HUES48 (cell line): ENCODE results near the gene LGALS14.
"Not testable (repeated sequence)": the region's sequence is repeated elsewhere in the genome, so short reads cannot be mapped to it uniquely, and the experiment has no call there.

Source experiments
- H3K27ac ChIP-seq: one replicate; pipeline ENCODE4 v1.7.0; 2013; ENCODE audit warnings: low read depth, low read length, inconsistent platforms
- H3K27me3 ChIP-seq: 2 replicates; pipeline ENCODE4 v1.6.1; 2013; ENCODE audit warnings: mild to moderate bottlenecking, low read length; ENCODE audit not compliant: control insufficient read depth, insufficient read depth
- H3K36me3 ChIP-seq: 2 replicates; pipeline ENCODE4 v1.6.1; 2013; ENCODE audit warnings: low read length; ENCODE audit not compliant: control insufficient read depth, insufficient read depth
- H3K4me1 ChIP-seq: 2 replicates; pipeline ENCODE4 v1.6.1; 2013; ENCODE audit warnings: mild to moderate bottlenecking, low read length; ENCODE audit not compliant: control insufficient read depth, insufficient read depth
- H3K4me3 ChIP-seq: 2 replicates; pipeline ENCODE4 v1.5.1; 2013; ENCODE audit warnings: mild to moderate bottlenecking, low read depth, low read length
- H3K9ac ChIP-seq: 2 replicates; pipeline ENCODE4 v1.6.1; 2013; ENCODE audit warnings: mild to moderate bottlenecking, low read depth, low read length, moderate library complexity
- H3K9me3 ChIP-seq: 2 replicates; pipeline ENCODE4 v1.6.1; 2013; ENCODE audit warnings: low read length; ENCODE audit not compliant: control insufficient read depth, insufficient read depth

The LGALS14 gene

DNA sequence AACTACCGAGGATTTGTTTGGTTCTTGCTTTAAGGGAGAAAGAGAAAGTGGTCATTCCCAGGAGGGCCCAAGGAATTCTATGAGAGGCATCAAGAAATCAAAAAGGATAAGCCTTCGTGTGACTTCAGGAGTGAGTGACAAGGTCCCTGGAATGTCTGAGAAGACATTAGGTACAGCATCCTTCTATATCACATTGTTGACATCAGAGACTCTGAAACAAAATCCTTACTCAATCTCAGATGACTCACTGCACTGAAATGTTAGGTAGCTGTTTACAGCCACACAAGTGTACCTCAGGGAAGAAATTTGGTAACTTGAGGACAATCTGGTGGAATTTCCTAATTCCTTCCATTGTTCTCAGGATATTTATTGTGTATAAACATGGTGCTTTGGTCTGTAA, 7.9 kb upstream of the LGALS14 start:
- H3K4me1 ChIP-seq: peaks cover 4% of the 10 kb centered on the region
- no peaks in the 10 kb centered on the region for H3K27me3 ChIP-seq
- no peak overlapping the region for H3K9ac ChIP-seq
- H3K9me3 ChIP-seq: no peaks in the 10 kb centered on the region
- H3K27ac ChIP-seq: no peak overlapping the region
- H3K4me3 ChIP-seq: no peak overlapping the region
- no peaks in the 10 kb centered on the region for H3K36me3 ChIP-seq

GRCh38 chr19:39698535-39698934, 5.7 kb upstream of the LGALS14 start:
- no peak overlapping the region for H3K27ac ChIP-seq

GRCh38 chr19:39701291-39701690, 3.0 kb upstream of the LGALS14 start:
- no peaks in the 10 kb centered on the region; the same call in 1 of the 2 replicates for H3K4me1 ChIP-seq
- no peaks in the 10 kb centered on the region for H3K36me3 ChIP-seq
- H3K9ac ChIP-seq: no peak overlapping the region
- no peaks in the 10 kb centered on the region for H3K9me3 ChIP-seq
- H3K27me3 ChIP-seq: no peaks in the 10 kb centered on the region
- no peak overlapping the region for H3K4me3 ChIP-seq
- no peak overlapping the region for H3K27ac ChIP-seq

More at GRCh38 chr19:39698535-39698934, 5.7 kb upstream of the LGALS14 start:
- Histone ChIP-seq H3K9me3 (no peaks in the 10 kb centered on the region), H3K4me1 (peaks cover 3% of the 10 kb centered on the region; the same call in 1 of the 2 replicates), H3K4me3 (no peak overlapping the region), H3K36me3 (no peaks in the 10 kb centered on the region), H3K9ac (no peak overlapping the region), H3K27me3 (no peaks in the 10 kb centered on the region)

GRCh38 chr19:39705578-39706188, 1.4 kb downstream of the LGALS14 start:
- Histone ChIP-seq H3K4me1 (no peaks in the 10 kb centered on the region), H3K9me3 (no peaks in the 10 kb centered on the region), H3K9ac (no peak overlapping the region), H3K27me3 (no peaks in the 10 kb centered on the region; the same call in 1 of the 2 replicates), H3K4me3 (no peak overlapping the region), H3K27ac (no peak overlapping the region), H3K36me3 (no peaks in the 10 kb centered on the region)

DNA sequence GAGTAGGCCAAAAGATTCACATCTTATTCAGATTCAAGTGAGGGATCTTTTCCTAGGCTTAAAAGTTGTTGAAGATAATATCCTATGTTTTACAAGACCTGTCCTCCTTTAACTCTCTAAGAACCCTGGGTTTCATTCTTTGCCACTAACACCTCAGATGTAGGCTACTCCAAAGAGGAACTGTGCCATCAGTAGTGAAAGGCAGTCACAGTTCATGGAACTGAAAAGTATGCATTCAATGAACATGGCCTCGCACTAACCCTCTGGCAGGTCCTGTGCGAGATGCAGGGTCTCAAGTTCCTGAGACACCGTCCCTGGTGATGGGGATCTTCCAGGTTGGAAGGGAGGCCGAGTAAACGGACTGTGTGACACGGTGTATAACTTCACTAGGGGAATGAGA, 4.3 kb downstream of the LGALS14 start:
- H3K27me3 ChIP-seq: no peaks in the 10 kb centered on the region; the same call in 1 of the 2 replicates
- H3K27ac ChIP-seq: no peak overlapping the region
- H3K36me3 ChIP-seq: no peaks in the 10 kb centered on the region
- no peaks in the 10 kb centered on the region for H3K4me1 ChIP-seq
- H3K9ac ChIP-seq: no peak overlapping the region
- no peak overlapping the region for H3K4me3 ChIP-seq
- H3K9me3 ChIP-seq: no peaks in the 10 kb centered on the region

DNA sequence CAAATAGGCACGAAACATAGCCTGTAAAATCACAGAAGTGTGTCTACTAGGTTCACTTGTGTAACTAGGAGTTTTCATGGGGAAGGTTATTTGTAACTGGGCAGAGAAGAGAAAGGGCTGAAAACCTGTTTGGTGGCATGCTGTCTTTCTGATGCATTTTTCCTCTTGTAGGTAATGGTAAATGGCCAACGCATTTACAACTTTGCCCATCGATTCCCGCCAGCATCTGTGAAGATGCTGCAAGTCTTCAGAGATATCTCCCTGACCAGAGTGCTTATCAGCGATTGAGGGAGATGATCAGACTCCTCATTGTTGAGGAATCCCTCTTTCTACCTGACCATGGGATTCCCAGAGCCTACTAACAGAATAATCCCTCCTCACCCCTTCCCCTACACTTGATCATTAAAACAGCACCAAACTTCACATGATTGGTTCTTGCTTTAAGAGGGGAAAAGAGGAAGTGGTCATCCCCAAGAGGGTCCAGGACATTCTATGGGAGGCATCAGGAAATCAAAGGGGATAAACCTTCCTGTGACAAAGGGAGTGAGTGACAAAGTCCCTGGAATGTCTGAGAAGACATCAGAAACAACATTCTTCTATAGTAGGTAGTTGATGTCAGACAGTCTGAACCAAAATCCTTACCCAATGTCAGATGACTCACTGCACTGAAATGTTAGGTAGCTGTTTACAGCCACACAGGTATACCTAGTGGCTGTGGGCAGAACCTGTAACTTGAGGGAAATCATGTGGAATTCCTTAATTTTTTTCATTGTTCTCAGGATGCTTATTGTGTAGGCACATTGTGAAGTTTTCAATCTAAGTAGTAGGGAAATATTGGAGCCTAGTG, 5.0 kb downstream of the LGALS14 start:
- Histone ChIP-seq H3K36me3 (no peaks in the 10 kb centered on the region), H3K4me1 (no peaks in the 10 kb centered on the region), H3K4me3 (no peak overlapping the region), H3K27ac (no peak overlapping the region), H3K27me3 (no peaks in the 10 kb centered on the region; the same call in 1 of the 2 replicates), H3K9me3 (no peaks in the 10 kb centered on the region), H3K9ac (no peak overlapping the region)

GRCh38 chr19:39710333-39710890, 6.1 kb downstream of the LGALS14 start:
- no peak overlapping the region for H3K27ac ChIP-seq
- H3K9ac ChIP-seq: no peak overlapping the region
- H3K36me3 ChIP-seq: no peaks in the 10 kb centered on the region
- H3K9me3 ChIP-seq: no peaks in the 10 kb centered on the region
- H3K4me3 ChIP-seq: no peak overlapping the region
- no peaks in the 10 kb centered on the region; the same call in 1 of the 2 replicates for H3K27me3 ChIP-seq
- no peaks in the 10 kb centered on the region for H3K4me1 ChIP-seq

DNA sequence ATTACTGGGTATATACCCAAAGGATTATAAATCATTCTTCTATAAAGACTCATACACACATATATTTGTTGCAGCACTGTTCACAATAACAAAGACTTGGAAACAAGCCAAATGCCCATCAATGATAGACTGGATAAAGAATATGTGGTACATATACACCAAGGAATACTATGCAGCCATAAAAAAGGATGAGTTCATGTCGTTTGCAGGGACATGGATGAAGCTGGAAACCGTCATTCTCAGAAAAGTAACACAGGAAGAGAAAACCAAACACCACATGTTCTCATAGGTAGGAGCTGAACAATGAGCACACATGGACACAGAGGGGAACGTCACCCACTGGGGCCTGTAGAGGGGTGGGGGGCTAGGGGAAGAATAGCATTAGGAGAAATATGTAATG, 15.9 kb downstream of the LGALS14 start:
- not testable (repeated sequence) for H3K4me3 ChIP-seq, H3K36me3 ChIP-seq, H3K27me3 ChIP-seq, H3K9me3 ChIP-seq, H3K9ac ChIP-seq, H3K4me1 ChIP-seq, H3K27ac ChIP-seq

DNA sequence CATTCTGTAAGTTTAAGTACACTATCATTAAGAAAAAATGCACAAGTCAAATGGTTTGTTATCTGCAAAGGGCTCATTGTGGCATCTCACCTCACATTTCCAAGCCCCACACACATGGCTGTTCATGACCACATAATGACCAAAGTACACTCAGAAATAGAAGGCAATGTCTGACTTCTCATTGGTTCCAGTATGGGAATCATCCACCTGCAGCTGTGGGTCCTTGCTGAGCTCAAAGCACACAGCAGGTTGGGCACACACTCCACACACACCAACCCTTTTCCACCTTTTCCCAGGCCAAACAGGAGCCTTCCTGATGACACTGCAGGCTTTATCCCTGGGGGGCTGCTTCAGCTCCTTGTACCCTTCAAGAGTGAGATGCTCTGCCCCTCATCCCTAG, 21.7 kb downstream of the LGALS14 start:
- Histone ChIP-seq H3K27me3 (no peaks in the 10 kb centered on the region), H3K9me3 (no peaks in the 10 kb centered on the region), H3K36me3 (no peaks in the 10 kb centered on the region), H3K27ac (no peak overlapping the region), H3K4me3 (no peak overlapping the region), H3K4me1 (no peaks in the 10 kb centered on the region), H3K9ac (no peak overlapping the region)

GRCh38 chr19:39727070-39727800, 23.0 kb downstream of the LGALS14 start:
- Histone ChIP-seq H3K9ac (no peak overlapping the region), H3K27ac (no peak overlapping the region), H3K27me3 (no peaks in the 10 kb centered on the region), H3K36me3 (no peaks in the 10 kb centered on the region), H3K4me3 (no peak overlapping the region), H3K9me3 (no peaks in the 10 kb centered on the region), H3K4me1 (no peaks in the 10 kb centered on the region)
